Measurements from ENCODE around the gene DAPL1.

The DAPL1 gene

DNA sequence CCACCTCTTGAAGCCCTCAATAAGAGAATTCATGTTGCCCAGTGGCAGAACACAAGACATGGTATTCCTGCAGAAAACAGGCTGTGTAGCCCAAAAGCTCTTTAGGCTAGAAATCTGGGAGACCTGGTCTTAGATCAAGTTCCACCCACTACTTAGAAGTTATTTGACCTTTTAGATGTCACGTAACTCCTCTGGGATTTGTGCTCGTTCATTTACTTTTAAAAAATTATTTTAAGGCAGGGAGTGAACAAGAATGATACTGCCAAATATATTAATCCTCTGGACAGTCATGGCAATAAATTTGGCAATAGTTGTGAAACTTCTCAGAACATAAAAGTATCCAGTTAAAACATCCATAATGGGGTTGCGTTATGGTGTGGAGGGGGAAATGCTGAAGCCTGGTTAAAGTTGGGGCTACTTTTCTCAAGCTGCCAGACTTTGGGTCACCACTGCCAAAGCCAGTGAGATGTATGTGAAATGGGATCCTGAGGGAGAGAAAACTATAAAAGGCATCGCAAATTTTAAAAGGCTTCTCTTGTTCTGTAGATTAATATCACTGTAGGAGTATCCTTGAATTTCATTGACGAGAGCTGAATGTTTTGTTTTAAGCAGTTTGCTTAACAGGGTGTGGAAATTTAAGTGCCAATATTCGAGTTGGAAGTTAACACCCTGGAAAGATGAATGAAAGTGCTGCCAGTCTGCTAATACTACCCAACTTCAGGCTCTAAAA, 15.8 kb downstream of the DAPL1 start:
- no peak for DNase-seq (ENCODE audit: low spot score in 2 of 2)

DNA sequence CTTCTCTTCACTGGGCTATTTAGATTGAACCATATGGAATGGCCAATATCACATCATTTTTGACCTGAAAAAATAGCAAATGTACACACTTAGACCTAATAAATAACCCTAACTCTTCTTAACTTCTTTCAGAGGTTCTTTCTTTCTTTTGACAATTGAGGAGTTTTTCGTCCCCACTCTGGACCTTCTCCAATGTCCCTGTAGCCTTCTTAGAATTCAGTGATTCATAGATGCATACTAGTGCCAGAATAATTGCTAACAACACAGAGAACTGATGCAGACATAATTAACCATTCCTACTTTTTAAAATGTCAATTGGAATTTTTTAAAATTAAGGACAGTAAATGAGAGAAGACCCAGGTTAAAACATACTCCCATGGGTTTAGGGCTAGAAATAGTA, 20.0 kb downstream of the DAPL1 start:
- ATAC-seq (replicated peaks; ENCODE audit: extremely low read depth, poor library complexity, severe bottlenecking) (no peak), DNase-seq (ENCODE audit: low spot score in 2 of 2) (no peak)
- Mint-ChIP-seq H3K36me3 (ENCODE audit: insufficient read depth) (no peaks in the 10 kb centered on the region), H3K27ac (ENCODE audit: low read depth) (no peak overlapping the region), H3K4me3 (no peak overlapping the region), H3K9me3 (no peaks in the 10 kb centered on the region), H3K4me1 (no peaks in the 10 kb centered on the region), H3K27me3 (peaks cover 54% of the 10 kb centered on the region)

More for the DNA sequence above, 15.8 kb downstream of the DAPL1 start:
- no peak overlapping the region for H3K4me3 Mint-ChIP-seq
- peaks cover 54% of the 10 kb centered on the region for H3K27me3 Mint-ChIP-seq
- H3K4me1 Mint-ChIP-seq: no peaks in the 10 kb centered on the region
- H3K27ac Mint-ChIP-seq (ENCODE audit: low read depth): no peak overlapping the region
- no peaks in the 10 kb centered on the region for H3K9me3 Mint-ChIP-seq
- no peak for ATAC-seq (replicated peaks; ENCODE audit: extremely low read depth, poor library complexity, severe bottlenecking)
- H3K36me3 Mint-ChIP-seq (ENCODE audit: insufficient read depth): no peaks in the 10 kb centered on the region

DNA sequence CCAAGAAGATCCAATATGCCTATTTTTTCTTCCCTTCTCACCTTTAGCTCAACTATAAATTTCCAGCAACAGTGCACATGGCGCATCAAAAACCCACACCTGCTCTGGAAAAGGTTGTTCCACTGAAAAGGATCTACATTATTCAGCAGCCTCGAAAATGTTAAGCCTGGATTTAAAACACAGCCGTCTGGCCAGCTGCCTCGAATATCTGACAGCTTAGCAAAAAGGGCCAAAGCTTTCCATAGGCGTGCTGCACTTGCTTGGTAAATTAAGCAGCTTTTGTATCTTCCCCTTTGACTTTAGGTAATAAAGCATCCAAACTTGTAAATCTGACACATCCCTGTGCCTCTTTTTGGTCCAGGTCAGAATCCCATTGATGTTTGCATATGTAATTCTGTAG, 20.5 kb downstream of the DAPL1 start:
- DNase-seq (ENCODE audit: low spot score in 2 of 2) (no peak), ATAC-seq (replicated peaks; ENCODE audit: extremely low read depth, poor library complexity, severe bottlenecking) (no peak)
- Mint-ChIP-seq H3K4me3 (no peak overlapping the region), H3K36me3 (ENCODE audit: insufficient read depth) (no peaks in the 10 kb centered on the region), H3K27me3 (peaks cover 49% of the 10 kb centered on the region), H3K27ac (ENCODE audit: low read depth) (no peak overlapping the region), H3K4me1 (no peaks in the 10 kb centered on the region), H3K9me3 (no peaks in the 10 kb centered on the region)

DNA sequence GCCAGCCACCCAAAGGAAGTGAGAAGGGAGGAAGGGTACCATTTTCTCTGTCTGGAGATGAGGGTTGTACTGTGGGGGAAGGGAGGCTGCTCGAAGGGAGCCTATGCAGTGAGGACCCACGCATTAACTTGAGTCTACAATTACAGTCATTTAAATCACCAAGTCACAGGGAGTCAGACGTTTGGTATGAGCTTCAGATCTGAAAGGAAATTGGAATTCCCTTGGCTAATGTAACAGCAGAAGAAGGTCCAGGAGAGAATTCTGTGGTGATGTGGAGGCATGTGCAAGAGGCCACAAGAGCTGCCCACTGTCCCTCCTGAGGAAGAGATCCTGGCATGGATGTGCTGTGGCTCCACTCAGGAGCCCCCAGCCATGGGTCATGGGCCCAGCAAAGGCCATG, 22.5 kb downstream of the DAPL1 start:
- Mint-ChIP-seq H3K9me3 (no peaks in the 10 kb centered on the region), H3K27ac (ENCODE audit: low read depth) (no peak overlapping the region), H3K27me3 (peaks cover 44% of the 10 kb centered on the region), H3K4me1 (no peaks in the 10 kb centered on the region), H3K4me3 (no peak overlapping the region), H3K36me3 (ENCODE audit: insufficient read depth) (no peaks in the 10 kb centered on the region)
- no peak for ATAC-seq (replicated peaks; ENCODE audit: extremely low read depth, poor library complexity, severe bottlenecking)
- no peak for DNase-seq (ENCODE audit: low spot score in 2 of 2)

DNA sequence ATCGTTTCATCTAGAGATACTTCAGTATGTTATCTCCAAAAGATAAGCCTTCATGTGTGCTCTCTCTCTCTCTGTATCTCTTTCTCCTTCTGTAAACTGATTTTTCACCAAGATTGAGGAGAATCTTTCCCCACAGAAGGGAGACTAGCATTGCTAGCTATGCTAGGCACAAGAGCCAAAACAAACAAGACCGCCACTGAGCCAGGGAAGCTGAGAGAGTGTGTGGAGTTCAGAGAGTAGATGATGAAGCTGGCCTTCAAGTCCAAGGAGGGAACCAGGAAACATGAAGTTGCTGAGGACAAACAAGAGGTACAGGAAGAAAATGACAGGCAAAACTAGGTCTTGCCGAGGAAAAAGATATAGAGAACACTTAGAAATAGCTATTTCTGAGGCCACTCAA, 23.4 kb downstream of the DAPL1 start:
- peaks cover 35% of the 10 kb centered on the region for H3K27me3 Mint-ChIP-seq
- H3K27ac Mint-ChIP-seq (ENCODE audit: low read depth): no peak overlapping the region
- no peak for ATAC-seq (replicated peaks; ENCODE audit: extremely low read depth, poor library complexity, severe bottlenecking)
- DNase-seq (ENCODE audit: low spot score in 2 of 2): no peak
- no peaks in the 10 kb centered on the region for H3K4me1 Mint-ChIP-seq
- no peak overlapping the region for H3K4me3 Mint-ChIP-seq
- no peaks in the 10 kb centered on the region for H3K36me3 Mint-ChIP-seq (ENCODE audit: insufficient read depth)
- H3K9me3 Mint-ChIP-seq: no peaks in the 10 kb centered on the region

DNA sequence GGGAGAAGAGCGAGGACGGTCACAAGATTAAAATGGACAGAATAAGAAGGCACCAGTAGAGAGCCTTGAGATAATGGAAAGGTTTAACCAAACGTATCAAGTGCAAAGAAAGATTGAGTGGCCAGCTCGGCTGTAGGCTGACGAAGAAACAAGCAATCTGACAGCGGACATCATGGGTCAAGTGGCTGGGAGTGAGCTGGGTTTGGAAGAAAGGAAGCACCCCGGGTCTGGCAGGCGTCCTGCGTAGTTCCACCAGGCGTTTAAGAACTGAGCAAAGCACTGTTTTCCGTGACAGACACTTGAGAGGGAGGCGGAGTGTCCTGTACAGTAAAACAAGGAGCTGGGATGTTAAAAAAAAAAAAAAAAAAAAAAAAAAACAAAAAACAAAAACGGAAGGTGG, 27.1 kb downstream of the DAPL1 start:
- H3K4me3 Mint-ChIP-seq: no peak overlapping the region
- ATAC-seq (replicated peaks; ENCODE audit: extremely low read depth, poor library complexity, severe bottlenecking) (no peak), DNase-seq (ENCODE audit: low spot score in 2 of 2) (no peak)
- no peaks in the 10 kb centered on the region for H3K4me1 Mint-ChIP-seq
- H3K27me3 Mint-ChIP-seq: peaks cover 25% of the 10 kb centered on the region
- H3K9me3 Mint-ChIP-seq: no peaks in the 10 kb centered on the region
- H3K27ac Mint-ChIP-seq (ENCODE audit: low read depth): no peak overlapping the region
- H3K36me3 Mint-ChIP-seq (ENCODE audit: insufficient read depth): no peaks in the 10 kb centered on the region

DNA sequence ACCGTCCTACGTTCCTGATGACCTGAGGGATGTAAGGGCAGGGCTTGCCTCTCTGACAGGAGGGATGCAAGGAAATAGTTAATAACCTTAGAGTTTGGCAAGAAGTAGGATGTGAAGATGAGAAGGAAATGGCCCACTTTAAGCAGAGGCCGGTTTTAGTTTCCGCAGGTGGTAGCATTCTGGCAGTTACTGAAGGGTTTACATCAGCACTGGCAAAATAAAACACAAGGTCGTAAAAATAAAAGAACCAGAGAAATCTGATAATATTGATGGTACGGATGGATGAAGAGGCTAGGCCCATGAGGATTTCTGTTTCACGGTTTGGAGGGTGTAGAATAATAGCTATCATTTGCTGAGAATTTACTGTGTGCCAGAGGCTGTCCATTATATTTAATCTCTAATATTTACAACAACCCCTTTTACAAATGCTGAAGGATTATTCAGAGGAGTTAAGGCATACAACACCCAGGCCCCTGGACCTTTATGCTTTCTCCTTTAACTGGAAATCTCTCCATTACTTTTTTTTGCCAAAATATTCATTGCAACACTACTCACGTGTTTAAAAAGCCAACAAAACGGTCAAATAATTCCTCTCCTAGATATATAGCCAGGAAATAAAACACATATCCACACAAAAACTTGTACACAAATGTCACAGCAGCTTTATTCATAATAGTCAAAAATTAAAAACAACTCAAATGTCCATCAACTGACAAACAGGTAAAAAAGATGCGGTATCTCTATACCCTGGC, 28.5 kb downstream of the DAPL1 start:
- Mint-ChIP-seq H3K4me1 (no peaks in the 10 kb centered on the region), H3K27ac (ENCODE audit: low read depth) (no peak overlapping the region), H3K9me3 (no peaks in the 10 kb centered on the region), H3K27me3 (peaks cover 20% of the 10 kb centered on the region), H3K4me3 (no peak overlapping the region), H3K36me3 (ENCODE audit: insufficient read depth) (no peaks in the 10 kb centered on the region)
- no peak for DNase-seq (ENCODE audit: low spot score in 2 of 2)
- no peak for ATAC-seq (replicated peaks; ENCODE audit: extremely low read depth, poor library complexity, severe bottlenecking)

DNA sequence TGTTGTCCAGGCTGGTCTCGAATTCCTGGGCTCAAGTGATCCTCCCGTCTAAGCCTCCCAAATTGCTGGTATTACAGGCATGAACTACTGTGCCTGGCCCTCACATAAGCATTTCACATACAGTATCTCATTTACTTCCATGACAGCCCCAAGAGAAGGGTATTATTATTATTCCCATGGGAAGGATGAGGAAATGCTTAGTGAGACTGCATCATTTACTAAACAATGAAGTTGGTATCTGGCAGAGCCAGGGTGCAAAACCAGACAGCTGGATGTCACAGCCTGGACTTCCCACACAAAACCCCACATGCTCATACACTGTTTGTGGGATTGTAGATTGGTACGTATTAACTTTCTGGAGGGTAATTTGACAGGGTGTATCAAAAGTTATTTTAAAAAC, 29.9 kb downstream of the DAPL1 start:
- Mint-ChIP-seq H3K27me3 (peaks cover 30% of the 10 kb centered on the region), H3K27ac (ENCODE audit: low read depth) (no peak overlapping the region), H3K4me1 (no peaks in the 10 kb centered on the region), H3K4me3 (no peak overlapping the region), H3K36me3 (ENCODE audit: insufficient read depth) (no peaks in the 10 kb centered on the region), H3K9me3 (no peaks in the 10 kb centered on the region)
- DNase-seq (ENCODE audit: low spot score in 2 of 2) (no peak), ATAC-seq (replicated peaks; ENCODE audit: extremely low read depth, poor library complexity, severe bottlenecking) (no peak)

DNA sequence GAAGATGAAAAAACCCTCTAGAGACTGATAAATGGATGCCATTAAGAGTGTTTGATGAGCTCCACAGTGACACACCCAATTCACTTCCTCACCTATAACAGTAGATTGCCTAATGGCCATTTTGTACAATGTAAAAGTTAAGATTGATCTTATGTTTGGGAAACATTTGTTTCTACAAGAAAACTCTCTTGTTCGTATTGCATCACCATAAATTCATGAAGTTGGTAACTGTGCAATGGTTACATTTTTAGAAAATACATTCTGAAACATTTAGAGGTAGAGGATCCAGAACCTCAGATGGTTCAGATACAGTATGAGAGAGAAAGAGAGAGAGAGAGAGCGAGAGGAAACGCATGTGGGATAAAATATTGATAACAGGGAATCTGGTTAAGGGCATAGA, 31.8 kb downstream of the DAPL1 start:
- no peak overlapping the region for H3K4me3 Mint-ChIP-seq
- no peak overlapping the region for H3K27ac Mint-ChIP-seq (ENCODE audit: low read depth)
- H3K27me3 Mint-ChIP-seq: peaks cover 19% of the 10 kb centered on the region
- no peak for ATAC-seq (replicated peaks; ENCODE audit: extremely low read depth, poor library complexity, severe bottlenecking)
- no peaks in the 10 kb centered on the region for H3K4me1 Mint-ChIP-seq
- no peak for DNase-seq (ENCODE audit: low spot score in 2 of 2)
- H3K9me3 Mint-ChIP-seq: no peaks in the 10 kb centered on the region
- H3K36me3 Mint-ChIP-seq (ENCODE audit: insufficient read depth): no peaks in the 10 kb centered on the region

DNA sequence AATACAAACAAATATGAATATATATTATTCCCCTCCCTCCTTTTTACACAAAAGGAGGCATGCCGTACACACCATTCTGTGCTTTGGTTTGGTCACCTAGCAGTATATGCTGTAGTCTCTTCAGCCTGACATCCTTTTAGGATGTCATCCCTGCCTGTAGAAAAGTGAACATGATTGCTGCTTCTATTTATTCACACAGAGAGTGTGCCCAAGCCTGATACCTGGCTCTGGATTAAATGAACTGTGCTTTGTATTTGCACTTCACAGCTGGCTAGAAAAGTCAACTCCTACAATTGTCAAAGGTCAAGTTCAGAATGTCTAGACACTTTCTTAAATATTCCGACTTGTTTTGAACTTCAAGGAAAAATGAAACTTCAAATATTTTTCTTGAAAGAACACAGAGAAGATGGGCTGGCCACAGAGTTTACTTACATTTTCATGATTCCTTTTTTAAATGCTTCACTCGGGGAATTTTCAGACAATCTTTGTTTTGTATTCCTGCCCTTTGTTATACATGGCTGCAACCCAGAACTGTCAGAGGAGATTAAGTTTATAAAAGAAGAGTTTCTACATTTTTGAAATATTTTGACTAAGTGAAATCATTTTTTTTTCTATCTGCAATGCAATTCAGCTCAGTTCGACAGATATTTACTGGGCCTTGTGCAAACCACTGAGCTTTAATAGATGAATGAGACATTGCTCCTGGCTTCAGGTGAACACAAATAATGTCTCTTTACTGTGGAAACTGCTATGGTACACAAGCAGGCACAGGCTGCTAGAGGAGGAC, 33.5 kb downstream of the DAPL1 start:
- H3K4me1 Mint-ChIP-seq: no peaks in the 10 kb centered on the region
- no peaks in the 10 kb centered on the region for H3K9me3 Mint-ChIP-seq
- H3K27ac Mint-ChIP-seq (ENCODE audit: low read depth): no peak overlapping the region
- no peak overlapping the region for H3K4me3 Mint-ChIP-seq
- DNase-seq (ENCODE audit: low spot score in 2 of 2) (no peak), ATAC-seq (replicated peaks; ENCODE audit: extremely low read depth, poor library complexity, severe bottlenecking) (no peak)
- H3K27me3 Mint-ChIP-seq: peaks cover 18% of the 10 kb centered on the region
- no peaks in the 10 kb centered on the region for H3K36me3 Mint-ChIP-seq (ENCODE audit: insufficient read depth)

DNA sequence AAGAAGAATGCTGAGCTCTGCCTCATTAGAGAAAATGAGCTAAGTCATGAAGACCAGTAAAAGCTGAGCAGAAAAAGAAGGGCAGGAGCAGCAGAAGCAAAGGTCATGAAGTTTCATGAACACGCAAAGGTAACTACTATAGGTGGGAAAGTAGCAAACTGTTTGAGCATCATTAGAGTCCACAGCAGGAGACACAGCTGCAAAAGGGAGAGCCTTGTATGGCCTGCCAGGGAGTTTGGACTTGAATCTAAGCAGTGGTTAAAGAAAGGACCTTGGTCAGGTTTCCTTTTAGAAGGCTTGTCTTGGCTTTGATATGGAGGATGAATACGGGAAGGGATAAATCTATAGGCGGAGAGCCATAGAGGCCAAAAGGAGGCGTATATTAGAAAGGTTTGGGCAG, 34.0 kb downstream of the DAPL1 start:
- no peaks in the 10 kb centered on the region for H3K36me3 Mint-ChIP-seq (ENCODE audit: insufficient read depth)
- H3K9me3 Mint-ChIP-seq: no peaks in the 10 kb centered on the region
- H3K4me1 Mint-ChIP-seq: no peaks in the 10 kb centered on the region
- H3K4me3 Mint-ChIP-seq: no peak overlapping the region
- no peak for DNase-seq (ENCODE audit: low spot score in 2 of 2)
- peaks cover 18% of the 10 kb centered on the region for H3K27me3 Mint-ChIP-seq
- H3K27ac Mint-ChIP-seq (ENCODE audit: low read depth): no peak overlapping the region
- no peak for ATAC-seq (replicated peaks; ENCODE audit: extremely low read depth, poor library complexity, severe bottlenecking)

DNA sequence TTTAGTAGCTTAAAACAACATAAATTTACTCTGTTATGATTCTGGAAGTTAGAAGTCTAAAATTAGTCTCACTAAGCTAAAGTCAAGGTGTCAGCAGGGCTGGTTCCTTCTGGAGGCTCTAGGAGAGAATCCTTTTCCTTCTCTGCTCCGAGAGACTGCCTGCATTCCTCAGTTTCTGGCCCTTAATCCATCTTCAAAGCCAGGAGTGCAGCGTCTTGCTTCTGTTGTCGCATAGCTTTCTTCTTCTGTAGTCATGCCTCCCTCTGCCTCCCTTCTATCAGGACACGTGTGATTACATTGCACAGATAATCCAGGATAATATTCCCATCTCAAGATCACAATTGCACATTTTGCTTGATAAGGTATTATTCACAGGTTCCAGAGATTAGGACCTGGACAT, 35.1 kb downstream of the DAPL1 start:
- no peaks in the 10 kb centered on the region for H3K4me1 Mint-ChIP-seq
- H3K27me3 Mint-ChIP-seq: peaks cover 18% of the 10 kb centered on the region

DNA sequence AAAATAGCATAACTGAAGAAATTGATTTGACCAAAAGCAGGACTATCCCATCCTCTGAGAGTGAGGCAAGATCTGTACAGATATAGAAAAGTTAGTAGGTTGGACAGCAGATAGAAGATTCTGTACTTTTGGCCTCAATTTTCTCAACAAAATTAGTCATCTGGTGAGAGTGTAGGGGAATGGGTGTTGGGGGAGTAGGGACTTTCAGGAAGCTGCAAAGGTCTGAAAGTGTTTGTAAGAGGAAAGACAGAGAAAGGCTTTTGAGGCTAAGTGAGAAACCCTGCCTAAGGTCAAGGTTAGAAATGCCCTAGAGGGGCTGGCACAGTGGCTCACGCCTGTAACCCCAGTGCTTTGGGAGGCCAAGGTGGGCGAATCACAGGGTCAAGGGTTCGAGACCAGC, 40.3 kb downstream of the DAPL1 start:
- no peaks in the 10 kb centered on the region for H3K27me3 Mint-ChIP-seq
- no peaks in the 10 kb centered on the region for H3K9me3 Mint-ChIP-seq
- no peak for ATAC-seq (replicated peaks; ENCODE audit: extremely low read depth, poor library complexity, severe bottlenecking)

More for the DNA sequence above, 35.1 kb downstream of the DAPL1 start:
- Mint-ChIP-seq H3K4me3 (no peak overlapping the region), H3K36me3 (ENCODE audit: insufficient read depth) (peaks cover 1% of the 10 kb centered on the region), H3K9me3 (no peaks in the 10 kb centered on the region), H3K27ac (ENCODE audit: low read depth) (no peak overlapping the region)
- no peak for ATAC-seq (replicated peaks; ENCODE audit: extremely low read depth, poor library complexity, severe bottlenecking)
- DNase-seq (ENCODE audit: low spot score in 2 of 2): no peak

More for the DNA sequence above, 40.3 kb downstream of the DAPL1 start:
- no peak for DNase-seq (ENCODE audit: low spot score in 2 of 2)
- H3K4me3 Mint-ChIP-seq: no peak overlapping the region
- H3K36me3 Mint-ChIP-seq (ENCODE audit: insufficient read depth): peaks cover 1% of the 10 kb centered on the region
- no peak overlapping the region for H3K27ac Mint-ChIP-seq (ENCODE audit: low read depth)
- no peaks in the 10 kb centered on the region for H3K4me1 Mint-ChIP-seq

All from central memory CD8-positive, alpha-beta T cell (primary cell).